Measurements from ENCODE around the gene SEMA5A. TPM values are rescaled to one million over a fixed set of nuclear protein-coding genes. Genes with fewer than 3 reads are reported as not detected.

SEMA5A gene
- total and polyA plus RNA-seq, 2 donors (not counting 1 experiment from before 2014, with no cell fraction given), result not detected

DNA sequence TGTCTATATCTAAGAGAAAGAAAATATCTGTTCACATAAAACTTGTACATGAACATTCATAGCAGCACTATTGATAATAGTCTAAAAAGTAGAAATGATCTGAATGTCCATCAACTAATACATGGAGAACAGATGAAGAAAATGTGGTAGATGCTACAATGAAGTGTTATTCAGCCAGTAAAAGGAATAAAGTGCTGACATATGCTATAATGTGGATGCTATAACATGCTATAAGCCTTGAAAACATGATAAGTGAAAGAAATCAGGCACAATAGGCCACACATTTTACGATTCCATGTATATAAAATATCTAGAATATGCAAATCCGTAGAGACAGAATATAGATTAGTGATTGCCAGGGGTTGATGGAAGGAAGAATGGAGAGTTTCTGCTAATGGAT lies 146.8 kb downstream of the SEMA5A start:
- no peak for ATAC-seq (ENCODE audit: low read depth)
- H3K4me3 ChIP-seq (ENCODE audit: control extremely low read depth in 1 of 5, extremely low read depth in 1 of 5, insufficient read depth in 1 of 5, low read depth in 2 of 5, low read length in 4 of 5), result no peak overlapping the region
- H3K27ac Mint-ChIP-seq, result no peak overlapping the region

DNA sequence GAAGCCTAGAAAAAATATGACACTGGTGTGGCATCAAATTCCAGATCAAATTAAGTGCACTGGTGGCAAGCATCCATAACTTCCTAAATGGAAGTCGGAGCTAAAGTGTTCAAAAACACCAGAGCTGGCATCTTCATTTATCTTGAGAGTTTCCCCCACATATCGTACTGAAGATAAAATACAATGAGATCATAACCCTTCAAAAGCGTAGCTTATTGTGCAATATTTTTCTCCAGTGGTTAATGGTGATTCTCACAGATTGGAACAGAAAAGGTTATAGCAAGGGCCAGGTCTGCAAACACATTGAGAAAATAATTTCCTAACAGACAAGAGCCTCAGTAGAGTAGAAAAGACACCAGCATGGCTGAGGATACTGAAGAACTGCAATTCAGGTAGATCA lies 147.6 kb downstream of the SEMA5A start:
- DNase-seq, result no peak
- Histone ChIP-seq H4K20me1 (ENCODE audit: control insufficient read depth, insufficient read depth, low read length, poor library complexity, severe bottlenecking) (no peaks in the 10 kb centered on the region), H3K27ac (ENCODE audit: low read length in 2 of 2) (no peak overlapping the region), H3K9ac (ENCODE audit: low read length) (no peak overlapping the region), H3K27me3 (replicated peaks in 1 of 4; ENCODE audit: control extremely low read depth in 1 of 4, control insufficient read depth in 3 of 4, insufficient read depth in 4 of 4, low read length in 3 of 4) (no peaks in the 10 kb centered on the region), H3K36me3 (replicated peaks in 1 of 2; ENCODE audit: control extremely low read depth in 1 of 2, control insufficient read depth in 1 of 2, extremely low read depth in 1 of 2, insufficient read depth in 2 of 2, low read length in 1 of 2) (no peaks in the 10 kb centered on the region), H2AFZ (ENCODE audit: insufficient read depth, low read depth, low read length, poor library complexity, severe bottlenecking) (no peak overlapping the region), H3K79me2 (ENCODE audit: control insufficient read depth, insufficient read depth, low read length) (no peaks in the 10 kb centered on the region), H3K4me3 (ENCODE audit: control extremely low read depth in 1 of 5, extremely low read depth in 1 of 5, insufficient read depth in 1 of 5, low read depth in 2 of 5, low read length in 4 of 5) (no peak overlapping the region), H3K4me1 (ENCODE audit: control insufficient read depth in 2 of 2, insufficient read depth in 2 of 2, low read length in 2 of 2) (no peaks in the 10 kb centered on the region), H3K4me2 (replicated peaks; ENCODE audit: low read depth, low read length, poor library complexity, severe bottlenecking) (no peak overlapping the region), H3K9me3 (ENCODE audit: control extremely low read depth in 1 of 3, control insufficient read depth in 2 of 3, insufficient read depth in 1 of 3, low read length in 2 of 3) (no peaks in the 10 kb centered on the region)
- ChIA-PET CTCF (no interaction called here), POLR2A (no interaction called here)
- Mint-ChIP-seq H3K9me3 (ENCODE audit: insufficient read depth) (no peaks in the 10 kb centered on the region), H3K4me3 (no peak overlapping the region), H3K27me3 (no peaks in the 10 kb centered on the region), H3K4me1 (no peaks in the 10 kb centered on the region), H3K27ac (no peak overlapping the region)
- ATAC-seq (ENCODE audit: low read depth), result no peak
- WGBS (ENCODE audit: insufficient coverage), result 83% methylated on average over 1 of the region's 3 CpGs
- intact Hi-C loops (cut with micrococcal nuclease), result no loop called here
- TF ChIP-seq EZH2 (IDR thresholded peaks at IDR 0.05; ENCODE audit: borderline replicate concordance, insufficient read depth, low read depth, low read length, poor library complexity, severe bottlenecking), result no peak
- TF ChIP-seq, protein P1, sequence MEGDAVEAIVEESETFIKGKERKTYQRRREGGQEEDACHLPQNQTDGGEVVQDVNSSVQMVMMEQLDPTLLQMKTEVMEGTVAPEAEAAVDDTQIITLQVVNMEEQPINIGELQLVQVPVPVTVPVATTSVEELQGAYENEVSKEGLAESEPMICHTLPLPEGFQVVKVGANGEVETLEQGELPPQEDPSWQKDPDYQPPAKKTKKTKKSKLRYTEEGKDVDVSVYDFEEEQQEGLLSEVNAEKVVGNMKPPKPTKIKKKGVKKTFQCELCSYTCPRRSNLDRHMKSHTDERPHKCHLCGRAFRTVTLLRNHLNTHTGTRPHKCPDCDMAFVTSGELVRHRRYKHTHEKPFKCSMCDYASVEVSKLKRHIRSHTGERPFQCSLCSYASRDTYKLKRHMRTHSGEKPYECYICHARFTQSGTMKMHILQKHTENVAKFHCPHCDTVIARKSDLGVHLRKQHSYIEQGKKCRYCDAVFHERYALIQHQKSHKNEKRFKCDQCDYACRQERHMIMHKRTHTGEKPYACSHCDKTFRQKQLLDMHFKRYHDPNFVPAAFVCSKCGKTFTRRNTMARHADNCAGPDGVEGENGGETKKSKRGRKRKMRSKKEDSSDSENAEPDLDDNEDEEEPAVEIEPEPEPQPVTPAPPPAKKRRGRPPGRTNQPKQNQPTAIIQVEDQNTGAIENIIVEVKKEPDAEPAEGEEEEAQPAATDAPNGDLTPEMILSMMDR (IDR thresholded peaks at IDR 0.05), result no peak

More for the DNA sequence above, 146.8 kb downstream of the SEMA5A start:
- H3K27me3 ChIP-seq (replicated peaks in 1 of 4; ENCODE audit: control extremely low read depth in 1 of 4, control insufficient read depth in 3 of 4, insufficient read depth in 4 of 4, low read length in 3 of 4), result no peaks in the 10 kb centered on the region
- Mint-ChIP-seq H3K9me3 (ENCODE audit: insufficient read depth) (no peaks in the 10 kb centered on the region), H3K4me3 (no peak overlapping the region), H3K27me3 (no peaks in the 10 kb centered on the region), H3K4me1 (no peaks in the 10 kb centered on the region)
- no peaks in the 10 kb centered on the region for H3K4me1 ChIP-seq (ENCODE audit: control insufficient read depth in 2 of 2, insufficient read depth in 2 of 2, low read length in 2 of 2)
- no peaks in the 10 kb centered on the region for H4K20me1 ChIP-seq (ENCODE audit: control insufficient read depth, insufficient read depth, low read length, poor library complexity, severe bottlenecking)
- H2AFZ ChIP-seq (ENCODE audit: insufficient read depth, low read depth, low read length, poor library complexity, severe bottlenecking), result no peak overlapping the region
- H3K27ac ChIP-seq (ENCODE audit: low read length in 2 of 2), result no peak overlapping the region
- TF ChIP-seq EZH2 (IDR thresholded peaks at IDR 0.05; ENCODE audit: borderline replicate concordance, insufficient read depth, low read depth, low read length, poor library complexity, severe bottlenecking), result no peak
- TF ChIP-seq, protein P1 (IDR thresholded peaks at IDR 0.05), result no peak
- no peaks in the 10 kb centered on the region for H3K9me3 ChIP-seq (ENCODE audit: control extremely low read depth in 1 of 3, control insufficient read depth in 2 of 3, insufficient read depth in 1 of 3, low read length in 2 of 3)
- no peak overlapping the region for H3K4me2 ChIP-seq (replicated peaks; ENCODE audit: low read depth, low read length, poor library complexity, severe bottlenecking)
- ChIA-PET POLR2A (no interaction called here), CTCF (no interaction called here)
- no peak for DNase-seq
- H3K9ac ChIP-seq (ENCODE audit: low read length), result no peak overlapping the region
- intact Hi-C loops (cut with micrococcal nuclease), result no loop called here
- WGBS (ENCODE audit: insufficient coverage), result no CpG with 5 or more reads among the region's 2 CpGs
- no peaks in the 10 kb centered on the region for H3K79me2 ChIP-seq (ENCODE audit: control insufficient read depth, insufficient read depth, low read length)
- H3K36me3 ChIP-seq (replicated peaks in 1 of 2; ENCODE audit: control extremely low read depth in 1 of 2, control insufficient read depth in 1 of 2, extremely low read depth in 1 of 2, insufficient read depth in 2 of 2, low read length in 1 of 2), result no peaks in the 10 kb centered on the region

Measured in B cell (primary cell).